Psoas muscle (tissue), 8 donors: ENCODE results near the gene VDAC1. TPM values are rescaled to one million over a fixed set of nuclear protein-coding genes. Genes with fewer than 3 reads are reported as not detected.

Source experiments
- ATAC-seq, 4 donors: fragments of 200-7000 bp; cut with Tn5 transposase; one replicate each; pipeline ENCODE4 v1.9.1; 2020; ENCODE audit warnings: moderate library complexity in 3 of 4, mild to moderate bottlenecking in 2 of 4
- DNase-seq, 2 donors: peaks; one replicate each; pipeline ENCODE4 v3.0.0-alpha.2; 2020
- H3K27ac ChIP-seq: fragments of 200-600 bp; one replicate; pipeline ENCODE4 v1.8.0; 2022
- H3K27me3 ChIP-seq, 3 donors: fragments of 200-600 bp in 1 of 3; one replicate each; pipeline versions ENCODE4 v1.6.1 to v1.8.0; 2013 to 2022; ENCODE audit warnings: low read length in 2 of 3, mild to moderate bottlenecking in 2 of 3, moderate library complexity in 1 of 3; ENCODE audit not compliant: insufficient read depth in 3 of 3
- H3K36me3 ChIP-seq, 2 donors: fragments of 200-600 bp in 1 of 2; one replicate each; pipeline versions ENCODE4 v1.6.1 to v1.8.0; 2013 to 2022; ENCODE audit warnings: low read depth in 1 of 2, mild to moderate bottlenecking in 1 of 2, moderate library complexity in 1 of 2; ENCODE audit not compliant: insufficient read depth in 1 of 2
- H3K4me1 ChIP-seq: fragments of 200-600 bp; one replicate; pipeline ENCODE4 v1.8.0; 2022
- H3K4me3 ChIP-seq: fragments of 200-600 bp; one replicate; pipeline ENCODE4 v1.8.0; 2022; ENCODE audit warnings: mild to moderate bottlenecking
- H3K9me3 ChIP-seq: fragments of 200-600 bp; one replicate; pipeline ENCODE4 v1.8.0; 2022
- WGBS, 3 donors: extraction: QIAGEN DNeasy Blood & Tissue Kit; methylation state at CpG; one replicate each; pipeline versions ENCODE4 v1.1.6 to v1.1.7; 2013; 5-methylcytosine and 5-hydroxymethylcytosine counted together
- intact Hi-C, 2 donors: fragments of 100-400 bp; cut with DNase I; formaldehyde crosslinking; loops; one replicate each; pipeline versions ENCODE4 v1.11.0 to v1.14.2; 2022
- polyA plus RNA-seq, 3 donors: library from polyadenylated mRNA; stranded (reverse); fragments of 200-250 nt; gene quantifications; one replicate each; pipeline ENCODE4 v1.2.3, GENCODE V29; 2013
- total RNA-seq, 4 donors: library from RNA; stranded (reverse); fragmentation: NEBNext Ultra II Directional in 2 of 4; extraction: Animal tissue kit (Norgen Biotek cat#: 25700) in 2 of 4; gene quantifications; one replicate each; pipeline versions ENCODE4 v1.2.1 to v1.2.4, GENCODE V29; 2021 to 2023
- TF ChIP-seq, protein P1 (sequence below): fragments of 200-600 bp; IDR thresholded peaks from one replicate; pipeline ENCODE4 v1.8.0; 2022; ENCODE audit warnings: antibody characterized with exemption
- donor health status: healthy with polysubstance abuse.
- donor health status: DM: no; HTN: no; CAD: no; lungs with moderate emphysema.
- donor health status: Bipolar disorder and iron deficiency.
- donor health status: healthy.
- donor health status: DM: yes; HTN: yes; CAD: no.
- donor health status: DM: no; HTN: no; CAD: no.
- donor health status: DM: no; HTN: no; CAD: no.
- donor health status: DM: yes; HTN: yes; CAD: no.

The VDAC1 gene
- total and polyA plus RNA-seq, 7 donors: 389 to 592 (median 525) TPM

DNA sequence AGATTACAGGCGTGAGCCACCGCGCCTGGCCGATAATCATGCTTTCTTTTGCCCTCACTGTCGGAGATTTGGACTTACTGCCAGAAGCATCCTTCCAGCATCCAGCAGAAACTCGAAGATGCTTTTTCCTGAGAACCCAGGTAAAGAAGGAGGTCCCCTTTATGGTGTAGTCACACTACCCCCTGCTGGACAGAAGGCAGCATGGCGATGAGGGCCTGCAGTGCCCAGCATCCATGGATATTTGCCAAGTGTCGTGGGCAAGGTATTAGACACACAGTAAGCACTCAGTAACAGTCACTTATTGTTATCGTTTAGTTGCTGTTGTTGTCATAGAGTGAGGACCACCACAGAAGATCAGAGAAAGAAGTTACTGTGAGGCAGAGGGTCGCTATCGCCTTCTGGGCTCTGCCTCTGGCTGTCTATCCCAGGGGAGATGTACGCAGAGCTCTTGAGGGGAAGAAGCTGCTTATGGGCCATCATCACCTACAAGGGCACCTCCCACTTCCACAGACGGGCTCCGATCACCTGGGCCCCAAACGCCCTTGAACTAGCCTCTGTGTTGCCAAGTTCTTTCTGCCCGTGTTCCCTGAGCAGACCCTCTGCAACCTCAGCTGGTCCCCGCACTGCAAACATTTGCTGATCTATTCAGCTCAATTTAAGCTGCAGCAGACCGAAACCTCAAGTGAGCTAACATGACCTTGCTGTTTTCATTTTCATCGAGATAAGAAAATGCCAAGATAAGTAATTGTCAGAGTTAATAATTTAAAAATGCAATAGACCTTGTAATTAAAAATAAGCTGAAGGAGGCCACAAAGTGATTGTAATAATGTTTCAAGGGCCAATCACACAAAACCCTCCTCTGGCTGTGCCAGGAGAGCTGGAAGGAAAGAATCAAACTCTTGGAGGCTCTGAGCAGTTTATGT, 60.3 kb downstream of the VDAC1 start:
- 72 to 73% (median 72%) methylated on average over 19 of the region's 19 CpGs for WGBS, 3 donors
- no peak for DNase-seq
- H3K9me3 ChIP-seq: no peaks in the 10 kb centered on the region
- H3K4me3 ChIP-seq: no peak overlapping the region
- H3K27ac ChIP-seq: no peak overlapping the region
- H3K4me1 ChIP-seq: no peaks in the 10 kb centered on the region
- TF ChIP-seq, protein P1, sequence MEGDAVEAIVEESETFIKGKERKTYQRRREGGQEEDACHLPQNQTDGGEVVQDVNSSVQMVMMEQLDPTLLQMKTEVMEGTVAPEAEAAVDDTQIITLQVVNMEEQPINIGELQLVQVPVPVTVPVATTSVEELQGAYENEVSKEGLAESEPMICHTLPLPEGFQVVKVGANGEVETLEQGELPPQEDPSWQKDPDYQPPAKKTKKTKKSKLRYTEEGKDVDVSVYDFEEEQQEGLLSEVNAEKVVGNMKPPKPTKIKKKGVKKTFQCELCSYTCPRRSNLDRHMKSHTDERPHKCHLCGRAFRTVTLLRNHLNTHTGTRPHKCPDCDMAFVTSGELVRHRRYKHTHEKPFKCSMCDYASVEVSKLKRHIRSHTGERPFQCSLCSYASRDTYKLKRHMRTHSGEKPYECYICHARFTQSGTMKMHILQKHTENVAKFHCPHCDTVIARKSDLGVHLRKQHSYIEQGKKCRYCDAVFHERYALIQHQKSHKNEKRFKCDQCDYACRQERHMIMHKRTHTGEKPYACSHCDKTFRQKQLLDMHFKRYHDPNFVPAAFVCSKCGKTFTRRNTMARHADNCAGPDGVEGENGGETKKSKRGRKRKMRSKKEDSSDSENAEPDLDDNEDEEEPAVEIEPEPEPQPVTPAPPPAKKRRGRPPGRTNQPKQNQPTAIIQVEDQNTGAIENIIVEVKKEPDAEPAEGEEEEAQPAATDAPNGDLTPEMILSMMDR: peak; percentile 49
- ATAC-seq: peak; percentile 47 to 72 (median 58)
- intact Hi-C loops: loop anchor here in 1 of 2 donors (5.0 to 10.0 kb wide), 2 partner anchors 520 to 832 kb away; no protein-coding TSS in a partner anchor
- no peaks in the 10 kb centered on the region for H3K36me3 ChIP-seq
- H3K27me3 ChIP-seq: no peaks in the 10 kb centered on the region

DNA sequence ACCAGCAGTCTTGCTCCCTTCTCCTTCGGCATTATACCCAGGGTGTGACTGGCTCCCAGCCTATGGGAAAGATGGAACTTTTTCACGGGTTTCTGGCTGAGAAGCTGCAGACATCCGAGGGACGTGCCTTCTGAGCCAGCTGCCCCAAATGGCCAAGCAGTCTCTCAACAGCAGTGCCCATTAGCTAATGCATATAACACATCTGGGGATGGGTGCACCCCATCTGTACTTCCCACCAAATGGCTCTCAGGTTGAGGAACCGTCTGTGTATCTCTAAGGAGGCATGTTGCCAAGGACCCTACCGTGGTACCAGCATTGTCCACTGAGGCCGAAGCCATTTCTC, 61.3 kb downstream of the VDAC1 start:
- Histone ChIP-seq H3K27me3 (no peaks in the 10 kb centered on the region), H3K4me1 (no peaks in the 10 kb centered on the region), H3K4me3 (no peak overlapping the region), H3K36me3 (no peaks in the 10 kb centered on the region), H3K27ac (no peak overlapping the region), H3K9me3 (no peaks in the 10 kb centered on the region)
- intact Hi-C loops: loop anchor here in 1 of 2 donors (5.0 to 10.0 kb wide), 2 partner anchors 519 to 831 kb away; no protein-coding TSS in a partner anchor
- no peak for DNase-seq
- ATAC-seq: no peak
- 47 to 63% (median 50%) methylated on average over 7 of the region's 7 CpGs for WGBS, 3 donors
- TF ChIP-seq, protein P1: no peak

DNA sequence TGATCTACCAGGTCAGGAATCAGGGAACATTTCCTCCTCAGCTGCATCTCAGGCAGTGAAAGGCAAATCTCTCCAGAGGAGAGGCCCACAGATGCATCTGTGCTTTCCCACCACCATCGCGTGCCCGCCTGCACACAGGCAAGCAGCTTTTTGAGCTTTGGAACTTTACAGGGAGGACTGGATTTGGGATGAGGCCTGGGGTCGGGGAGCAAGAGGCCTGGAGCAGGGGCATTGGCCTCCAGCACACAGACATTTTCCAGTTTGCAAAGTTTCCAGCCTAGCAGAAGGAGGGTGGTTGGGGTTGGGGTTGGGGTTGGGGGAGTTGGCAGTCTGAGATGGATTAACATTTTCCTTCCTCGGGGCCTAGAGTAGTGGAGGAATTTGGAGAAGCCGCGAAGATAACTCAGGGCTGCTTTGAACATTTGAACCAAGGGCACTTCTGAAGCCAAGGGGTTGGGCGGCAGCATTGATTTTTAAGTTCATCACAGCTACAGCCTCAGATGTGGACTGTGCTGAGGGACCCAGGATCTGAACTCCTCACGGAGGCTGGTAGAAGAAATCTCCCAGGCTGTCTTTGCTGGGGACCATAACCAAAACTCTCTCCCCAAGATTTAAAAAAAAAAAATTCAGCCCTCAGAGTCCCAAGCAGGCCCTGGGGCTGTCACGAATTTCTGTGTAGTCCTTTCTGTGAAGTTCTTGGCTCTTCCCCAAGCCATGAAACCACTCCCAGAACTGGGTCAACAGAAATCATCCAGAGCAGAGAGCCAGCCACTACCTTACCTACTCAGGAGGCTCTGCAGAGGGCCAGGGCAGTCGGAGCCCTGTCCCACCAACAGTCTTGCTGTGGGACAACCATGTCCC, 61.9 kb downstream of the VDAC1 start:
- intact Hi-C loops: loop anchor here in 1 of 2 donors (5.0 to 10.0 kb wide), 2 partner anchors 518 to 831 kb away; no protein-coding TSS in a partner anchor
- Histone ChIP-seq H3K9me3 (no peaks in the 10 kb centered on the region), H3K27me3 (no peaks in the 10 kb centered on the region), H3K4me1 (no peaks in the 10 kb centered on the region), H3K4me3 (no peak overlapping the region), H3K36me3 (no peaks in the 10 kb centered on the region), H3K27ac (no peak overlapping the region)
- 69 to 79% (median 75%) methylated on average over 11 of the region's 11 CpGs for WGBS, 3 donors
- TF ChIP-seq, protein P1: no peak
- peak in 2 of 4 donors; percentile 62 to 67 for ATAC-seq
- DNase-seq: no peak

DNA sequence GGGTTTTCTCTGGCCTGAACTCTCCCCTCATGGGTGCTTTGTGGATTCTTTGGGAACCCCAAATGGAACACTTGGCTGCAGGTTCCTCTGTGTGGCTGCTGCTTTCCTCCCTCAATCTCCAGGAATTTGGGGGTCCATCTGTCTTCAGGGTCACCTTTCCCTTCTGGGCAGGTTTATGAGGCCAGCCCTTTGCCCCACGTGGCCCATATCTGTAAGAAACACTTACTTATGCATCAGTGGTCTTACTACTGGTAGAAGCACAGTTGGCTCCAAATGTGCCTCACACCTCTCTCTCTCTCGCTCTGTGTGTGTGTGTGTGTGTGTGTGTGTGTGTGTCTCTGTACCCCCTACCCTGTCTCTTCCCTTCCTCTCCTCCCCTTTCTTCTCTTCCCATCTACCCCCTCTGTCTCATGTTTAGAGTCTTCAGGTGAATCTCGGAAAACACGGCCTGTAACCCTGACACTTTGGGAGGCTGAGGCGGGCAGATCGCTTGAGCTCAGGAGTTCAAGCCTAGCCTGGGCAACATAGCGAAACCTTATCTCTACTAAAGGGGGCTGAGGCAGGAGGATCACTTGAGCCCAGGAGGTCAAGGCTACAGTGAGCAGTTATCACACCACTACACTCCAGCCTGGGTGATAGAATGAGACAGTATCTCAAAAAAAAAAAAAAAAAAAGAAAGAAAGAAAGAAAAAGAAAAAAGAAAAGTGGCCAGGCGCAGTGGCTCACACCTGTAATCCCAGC, 63.1 kb downstream of the VDAC1 start:
- intact Hi-C loops: loop anchor here in 1 of 2 donors (5.0 to 10.0 kb wide), 2 partner anchors 517 to 829 kb away; no protein-coding TSS in a partner anchor
- no peak overlapping the region for H3K27ac ChIP-seq
- ATAC-seq (no peak), DNase-seq (no peak)
- no peaks in the 10 kb centered on the region for H3K27me3 ChIP-seq
- no peaks in the 10 kb centered on the region for H3K9me3 ChIP-seq
- TF ChIP-seq, protein P1: no peak
- H3K4me3 ChIP-seq: no peak overlapping the region
- H3K4me1 ChIP-seq: no peaks in the 10 kb centered on the region
- WGBS, 3 donors: 91 to 96% (median 93%) methylated on average over 8 of the region's 8 CpGs
- H3K36me3 ChIP-seq: no peaks in the 10 kb centered on the region
